ENCODE measurements around the gene SLC19A1.

The SLC19A1 gene

DNA sequence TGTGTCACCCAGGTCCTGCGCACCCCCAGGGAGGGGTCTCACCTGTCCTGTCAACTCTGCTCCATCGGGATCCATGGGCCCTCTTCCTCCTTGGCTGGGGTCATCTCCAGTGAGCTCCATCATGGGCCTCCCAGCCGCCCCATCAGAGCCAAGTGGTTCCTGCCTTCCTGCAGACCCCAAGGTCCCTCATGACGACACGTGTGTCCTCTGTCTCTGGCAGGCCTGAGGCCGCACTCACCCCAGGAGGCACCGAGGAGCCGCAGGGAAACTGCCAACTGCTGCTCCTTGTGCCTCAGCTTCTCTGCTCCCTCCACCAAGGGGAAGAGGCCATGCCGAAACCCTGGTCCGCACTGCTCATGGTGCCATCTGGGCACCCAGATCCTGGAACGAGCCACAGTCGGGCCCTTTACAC is 90.5 kb downstream of the SLC19A1 start:
- TF ChIP-seq, protein P1, sequence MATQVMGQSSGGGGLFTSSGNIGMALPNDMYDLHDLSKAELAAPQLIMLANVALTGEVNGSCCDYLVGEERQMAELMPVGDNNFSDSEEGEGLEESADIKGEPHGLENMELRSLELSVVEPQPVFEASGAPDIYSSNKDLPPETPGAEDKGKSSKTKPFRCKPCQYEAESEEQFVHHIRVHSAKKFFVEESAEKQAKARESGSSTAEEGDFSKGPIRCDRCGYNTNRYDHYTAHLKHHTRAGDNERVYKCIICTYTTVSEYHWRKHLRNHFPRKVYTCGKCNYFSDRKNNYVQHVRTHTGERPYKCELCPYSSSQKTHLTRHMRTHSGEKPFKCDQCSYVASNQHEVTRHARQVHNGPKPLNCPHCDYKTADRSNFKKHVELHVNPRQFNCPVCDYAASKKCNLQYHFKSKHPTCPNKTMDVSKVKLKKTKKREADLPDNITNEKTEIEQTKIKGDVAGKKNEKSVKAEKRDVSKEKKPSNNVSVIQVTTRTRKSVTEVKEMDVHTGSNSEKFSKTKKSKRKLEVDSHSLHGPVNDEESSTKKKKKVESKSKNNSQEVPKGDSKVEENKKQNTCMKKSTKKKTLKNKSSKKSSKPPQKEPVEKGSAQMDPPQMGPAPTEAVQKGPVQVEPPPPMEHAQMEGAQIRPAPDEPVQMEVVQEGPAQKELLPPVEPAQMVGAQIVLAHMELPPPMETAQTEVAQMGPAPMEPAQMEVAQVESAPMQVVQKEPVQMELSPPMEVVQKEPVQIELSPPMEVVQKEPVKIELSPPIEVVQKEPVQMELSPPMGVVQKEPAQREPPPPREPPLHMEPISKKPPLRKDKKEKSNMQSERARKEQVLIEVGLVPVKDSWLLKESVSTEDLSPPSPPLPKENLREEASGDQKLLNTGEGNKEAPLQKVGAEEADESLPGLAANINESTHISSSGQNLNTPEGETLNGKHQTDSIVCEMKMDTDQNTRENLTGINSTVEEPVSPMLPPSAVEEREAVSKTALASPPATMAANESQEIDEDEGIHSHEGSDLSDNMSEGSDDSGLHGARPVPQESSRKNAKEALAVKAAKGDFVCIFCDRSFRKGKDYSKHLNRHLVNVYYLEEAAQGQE (IDR thresholded peaks at IDR 0.05; ENCODE audit: low read depth) = no peak
- no peak for TF ChIP-seq EP300 (IDR thresholded peaks at IDR 0.05; ENCODE audit: borderline replicate concordance)
- no peak for TF ChIP-seq TAF1 (IDR thresholded peaks at IDR 0.05; ENCODE audit: low read depth)
- no peak for TF ChIP-seq TEAD4 (IDR thresholded peaks at IDR 0.05)

DNA sequence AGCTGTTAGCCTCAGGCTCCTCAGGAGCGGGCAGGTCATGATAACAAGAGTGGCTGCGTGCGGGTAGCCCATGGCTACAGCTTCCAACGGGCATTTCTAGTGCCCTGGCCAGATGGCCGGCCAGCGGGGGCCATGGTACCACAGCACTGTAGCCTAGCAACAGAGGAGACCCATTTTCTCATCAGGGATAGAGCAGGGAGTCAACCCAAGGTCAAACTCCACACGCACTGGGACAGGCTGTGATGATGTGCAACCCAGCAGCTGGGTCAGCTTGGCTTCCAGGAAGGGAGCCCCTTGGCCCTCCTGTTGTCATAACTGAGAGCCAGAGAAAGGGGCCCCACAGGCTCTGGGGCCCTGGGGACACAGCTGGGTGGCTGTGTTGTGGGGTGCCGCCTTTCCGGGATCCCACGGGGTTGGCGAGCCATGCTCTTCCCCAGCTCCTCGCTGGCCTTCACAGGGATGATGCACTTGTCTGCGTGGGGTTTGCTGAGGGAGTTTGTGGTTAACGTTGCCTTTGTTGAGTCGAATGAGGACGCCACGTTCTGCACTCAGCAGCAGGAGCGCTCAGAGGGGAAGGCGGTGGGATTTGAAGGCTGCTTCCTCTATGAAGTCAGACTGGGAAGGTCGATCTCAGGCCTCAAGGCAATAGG is 91.0 kb downstream of the SLC19A1 start:
- TF ChIP-seq TEAD4 (IDR thresholded peaks at IDR 0.05) (no peak), YY1 (IDR thresholded peaks at IDR 0.05; ENCODE audit: low read depth) (no peak), FOXM1 (IDR thresholded peaks at IDR 0.05; ENCODE audit: borderline replicate concordance, low read depth) (no peak), NFIC (IDR thresholded peaks at IDR 0.05) (no peak), CEBPB (IDR thresholded peaks at IDR 0.05) (no peak), RAD21 (IDR thresholded peaks at IDR 0.05; ENCODE audit: low read depth) (no peak), ZBTB7A (IDR thresholded peaks at IDR 0.05; ENCODE audit: low read depth) (no peak), CREB1 (IDR thresholded peaks at IDR 0.05; ENCODE audit: low read depth) (no peak), TCF12 (IDR thresholded peaks at IDR 0.05; ENCODE audit: low read depth) (no peak), EGR1 (IDR thresholded peaks at IDR 0.05) (no peak), TAF1 (IDR thresholded peaks at IDR 0.05; ENCODE audit: low read depth) (no peak)
- TF ChIP-seq, protein P1 (IDR thresholded peaks at IDR 0.05; ENCODE audit: low read depth) = no peak
- TF ChIP-seq, protein P2, sequence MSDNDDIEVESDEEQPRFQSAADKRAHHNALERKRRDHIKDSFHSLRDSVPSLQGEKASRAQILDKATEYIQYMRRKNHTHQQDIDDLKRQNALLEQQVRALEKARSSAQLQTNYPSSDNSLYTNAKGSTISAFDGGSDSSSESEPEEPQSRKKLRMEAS (IDR thresholded peaks at IDR 0.05) = no peak
- TF ChIP-seq, protein P3, sequence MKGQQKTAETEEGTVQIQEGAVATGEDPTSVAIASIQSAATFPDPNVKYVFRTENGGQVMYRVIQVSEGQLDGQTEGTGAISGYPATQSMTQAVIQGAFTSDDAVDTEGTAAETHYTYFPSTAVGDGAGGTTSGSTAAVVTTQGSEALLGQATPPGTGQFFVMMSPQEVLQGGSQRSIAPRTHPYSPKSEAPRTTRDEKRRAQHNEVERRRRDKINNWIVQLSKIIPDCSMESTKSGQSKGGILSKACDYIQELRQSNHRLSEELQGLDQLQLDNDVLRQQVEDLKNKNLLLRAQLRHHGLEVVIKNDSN (IDR thresholded peaks at IDR 0.05) = no peak

DNA sequence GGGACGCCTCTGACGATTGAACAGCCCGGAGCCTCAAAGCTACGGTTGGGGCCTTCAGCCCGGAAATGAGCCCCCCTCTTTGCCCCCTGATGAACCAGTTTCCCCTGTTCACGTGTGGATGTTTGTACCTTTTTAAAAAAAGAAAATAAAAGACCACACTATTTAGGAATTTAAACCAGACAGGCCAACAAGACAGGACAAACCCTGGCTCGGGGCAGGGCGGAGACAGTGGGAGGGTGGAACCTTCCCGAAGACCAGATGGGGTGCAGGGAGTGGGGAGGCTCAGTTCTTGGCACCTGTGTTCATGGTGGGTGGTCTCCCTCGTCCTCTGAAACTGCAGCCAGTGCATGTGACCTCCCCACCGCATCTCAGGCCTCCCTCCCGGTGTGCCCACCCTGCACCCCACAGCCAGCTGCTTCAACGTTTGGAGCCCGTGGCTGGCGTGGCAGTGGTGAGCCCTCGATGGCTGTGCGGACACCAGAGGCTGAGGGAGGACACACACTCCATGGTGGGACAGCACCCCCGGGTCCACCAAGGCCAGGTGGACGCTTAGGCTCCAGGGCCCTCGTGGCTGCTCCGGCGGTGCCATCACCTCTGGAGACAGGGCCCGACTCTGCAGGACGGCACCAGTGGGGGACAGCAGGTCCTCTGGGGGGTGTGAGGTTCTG is 91.7 kb downstream of the SLC19A1 start:
- TF ChIP-seq NFIC (IDR thresholded peaks at IDR 0.05) (no peak), EGR1 (IDR thresholded peaks at IDR 0.05) (no peak), ZBTB7A (IDR thresholded peaks at IDR 0.05; ENCODE audit: low read depth) (no peak), TAF1 (IDR thresholded peaks at IDR 0.05; ENCODE audit: low read depth) (no peak), TEAD4 (IDR thresholded peaks at IDR 0.05) (no peak), CEBPB (IDR thresholded peaks at IDR 0.05) (no peak), YY1 (IDR thresholded peaks at IDR 0.05; ENCODE audit: low read depth) (no peak), TCF12 (IDR thresholded peaks at IDR 0.05; ENCODE audit: low read depth) (no peak), CREB1 (IDR thresholded peaks at IDR 0.05; ENCODE audit: low read depth) (no peak), FOXM1 (IDR thresholded peaks at IDR 0.05; ENCODE audit: borderline replicate concordance, low read depth) (no peak), EP300 (IDR thresholded peaks at IDR 0.05; ENCODE audit: borderline replicate concordance) (no peak), RAD21 (IDR thresholded peaks at IDR 0.05; ENCODE audit: low read depth) (no peak)
- TF ChIP-seq, protein P2 (IDR thresholded peaks at IDR 0.05) = no peak
- TF ChIP-seq, protein P3 (IDR thresholded peaks at IDR 0.05) = no peak
- TF ChIP-seq, protein P1 (IDR thresholded peaks at IDR 0.05; ENCODE audit: low read depth) = no peak

All from Ishikawa (cell line).